Stimulated activated naive CD4-positive, alpha-beta T cell treated with Interleukin-2 at 50 U/mL for 16 hours (primary cell): ENCODE data around the gene CLDN7.
A peak's percentile ranks its signal among the peaks of the same experiment; 100 is the strongest.

Experiments used
- DNase-seq: peaks from one replicate; lab custom pipeline; 2025; lab: John Stamatoyannopoulos, UW

The CLDN7 gene

DNA sequence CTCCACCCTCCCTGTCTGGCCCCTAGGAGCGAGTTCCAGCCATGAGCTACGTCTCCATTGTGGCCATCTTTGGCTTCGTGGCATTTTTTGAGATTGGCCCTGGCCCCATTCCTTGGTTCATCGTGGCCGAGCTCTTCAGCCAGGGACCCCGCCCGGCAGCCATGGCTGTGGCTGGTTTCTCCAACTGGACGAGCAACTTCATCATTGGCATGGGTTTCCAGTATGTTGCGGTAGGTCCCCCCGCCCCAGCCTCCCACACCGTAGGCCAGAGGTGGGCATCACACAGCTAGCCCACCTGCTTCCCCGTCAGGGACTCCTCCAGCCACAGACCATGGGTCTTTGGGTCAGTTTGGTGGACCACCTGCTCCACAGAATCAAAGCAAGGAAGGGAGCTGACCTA, 23.4 kb upstream of the CLDN7 start:
- no peak for DNase-seq

GRCh38 chr17:7284911-7285310, 22.6 kb upstream of the CLDN7 start:
- DNase-seq: no peak

- DNase-seq: no peak
Observed at GRCh38 chr17:7283471-7284216, 21.4 kb upstream of the CLDN7 start.

DNA sequence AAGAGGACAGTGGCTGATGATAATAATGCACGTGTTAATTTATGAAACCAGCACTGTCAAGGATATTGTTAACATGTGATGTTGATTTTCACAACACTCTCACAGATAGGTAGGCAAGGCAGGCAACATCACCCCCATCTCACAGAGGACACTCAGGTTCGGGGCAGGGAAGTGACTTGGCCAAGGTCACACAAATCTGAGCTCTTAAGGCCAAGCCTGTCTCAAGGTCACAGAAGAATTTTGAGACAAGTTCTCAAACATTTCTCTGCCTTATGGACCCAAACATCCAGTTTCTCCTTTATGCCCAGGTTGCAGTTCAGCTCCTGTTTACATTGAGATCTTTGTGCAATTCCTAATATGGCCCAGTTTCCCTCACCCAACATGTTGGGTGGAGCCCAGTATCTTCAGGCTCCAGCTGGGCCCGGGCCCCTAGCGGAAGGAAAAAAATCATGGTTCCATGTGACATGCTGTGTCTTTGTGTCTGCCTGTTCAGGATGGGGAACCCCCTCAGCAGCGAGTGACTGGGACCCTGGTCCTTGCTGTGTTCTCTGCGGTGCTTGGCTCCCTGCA, 20.6 kb upstream of the CLDN7 start:
- DNase-seq: no peak

- DNase-seq: no peak
Observed at GRCh38 chr17:7281953-7282751, 19.9 kb upstream of the CLDN7 start.

- peak; percentile 87 for DNase-seq
Observed at GRCh38 chr17:7281074-7281952, 19.0 kb upstream of the CLDN7 start, which contains the start of gene SLC2A4. TSS of gene SLC2A4 (plus strand) at chr17:7281718. CDS start at chr17:7281935, 217 bp downstream.

DNA sequence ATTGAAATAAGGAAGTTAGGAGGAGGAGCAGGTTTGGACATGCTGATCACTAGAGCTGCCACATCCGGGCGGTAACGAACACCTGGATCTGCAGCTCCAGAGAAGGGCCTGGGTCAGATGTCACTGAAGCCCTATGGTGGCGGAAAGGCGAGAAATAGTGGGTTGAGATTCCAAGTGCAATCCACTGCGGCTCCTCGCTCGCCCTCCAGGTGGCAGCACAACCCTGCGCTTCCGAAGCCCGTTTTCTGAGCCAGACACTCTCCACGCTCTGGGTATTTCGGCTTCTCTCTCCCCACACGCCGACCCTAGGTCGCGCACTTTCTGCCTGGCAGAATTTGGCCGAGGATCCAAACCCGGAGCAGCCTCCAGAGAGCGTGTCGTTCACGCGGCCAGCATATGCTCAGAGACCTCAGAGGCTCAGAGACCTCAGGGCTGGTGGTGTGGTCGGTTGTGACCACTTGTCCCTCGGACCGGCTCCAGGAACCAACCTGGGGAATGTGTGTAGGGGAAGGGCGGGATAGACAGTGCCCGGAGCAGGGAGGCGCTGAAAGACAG, 18.3 kb upstream of the CLDN7 start:
- peak; percentile 80 for DNase-seq

DNA sequence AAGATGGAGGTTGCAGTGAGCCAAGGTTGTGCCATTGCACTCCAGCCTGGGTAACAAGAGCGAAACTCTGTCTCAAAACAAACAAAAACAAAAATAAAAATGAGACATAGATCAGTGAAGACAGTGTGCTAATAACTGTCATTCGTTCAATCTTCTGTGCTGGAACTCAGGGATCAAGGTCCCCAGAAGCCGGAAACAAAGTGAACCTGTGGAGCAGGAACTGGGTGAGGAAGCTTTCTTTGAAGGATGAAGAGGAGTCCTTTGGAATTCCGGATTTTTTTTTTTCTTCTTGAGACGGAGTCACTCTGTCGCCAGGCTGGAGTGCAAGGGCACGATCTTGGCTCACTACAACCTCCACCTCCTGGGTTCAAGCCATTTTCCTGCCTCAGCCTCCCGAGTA, 17.2 kb upstream of the CLDN7 start:
- no peak for DNase-seq

DNA sequence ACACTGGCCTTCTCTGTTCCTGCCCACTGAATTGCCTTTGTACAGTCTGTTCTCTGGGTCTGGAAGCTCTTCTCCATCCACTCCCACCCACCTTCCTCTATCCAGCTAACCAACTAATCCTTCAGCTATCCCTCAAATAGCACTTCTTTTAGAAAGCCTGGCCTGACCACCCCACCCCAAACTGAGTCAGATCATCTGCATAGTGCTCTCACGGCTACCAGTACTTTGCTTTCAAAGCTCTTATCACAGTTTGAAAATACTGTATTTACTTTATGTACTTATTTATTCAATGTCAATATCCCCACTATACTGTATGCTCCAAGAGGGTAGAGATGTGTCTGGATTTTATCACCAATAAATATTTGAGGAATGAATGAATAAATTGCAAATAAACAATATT, 4.5 kb upstream of the CLDN7 start:
- DNase-seq: no peak

GRCh38 chr17:7263801-7264078, 1.5 kb upstream of the CLDN7 start:
- no peak for DNase-seq

- no peak for DNase-seq
Observed at GRCh38 chr17:7262935-7263800, 890 bp upstream of the CLDN7 start.

- no peak for DNase-seq
Observed at GRCh38 chr17:7261379-7262191, 693 bp downstream of the CLDN7 start.

GRCh38 chr17:7260651-7261378, 1.5 kb downstream of the CLDN7 start:
- DNase-seq: no peak

- DNase-seq: no peak
Observed at GRCh38 chr17:7260151-7260550, 2.1 kb downstream of the CLDN7 start.

DNA sequence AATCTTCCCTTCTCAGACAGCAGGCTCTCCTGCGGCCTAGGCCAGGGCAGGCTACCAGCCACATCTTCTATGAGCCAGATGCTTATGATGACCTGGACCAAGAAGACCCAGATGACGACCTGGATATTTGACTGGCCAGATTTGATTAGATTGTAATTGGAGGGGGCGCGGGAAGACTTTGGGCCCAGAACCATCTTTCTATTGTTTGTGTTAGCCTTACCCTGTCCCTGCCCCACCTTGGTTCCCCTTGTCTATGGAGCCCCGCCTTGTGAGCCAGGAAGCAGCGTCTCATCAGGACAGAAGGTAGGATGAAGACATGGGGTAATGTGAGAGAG, 2.8 kb downstream of the CLDN7 start:
- DNase-seq: no peak

DNA sequence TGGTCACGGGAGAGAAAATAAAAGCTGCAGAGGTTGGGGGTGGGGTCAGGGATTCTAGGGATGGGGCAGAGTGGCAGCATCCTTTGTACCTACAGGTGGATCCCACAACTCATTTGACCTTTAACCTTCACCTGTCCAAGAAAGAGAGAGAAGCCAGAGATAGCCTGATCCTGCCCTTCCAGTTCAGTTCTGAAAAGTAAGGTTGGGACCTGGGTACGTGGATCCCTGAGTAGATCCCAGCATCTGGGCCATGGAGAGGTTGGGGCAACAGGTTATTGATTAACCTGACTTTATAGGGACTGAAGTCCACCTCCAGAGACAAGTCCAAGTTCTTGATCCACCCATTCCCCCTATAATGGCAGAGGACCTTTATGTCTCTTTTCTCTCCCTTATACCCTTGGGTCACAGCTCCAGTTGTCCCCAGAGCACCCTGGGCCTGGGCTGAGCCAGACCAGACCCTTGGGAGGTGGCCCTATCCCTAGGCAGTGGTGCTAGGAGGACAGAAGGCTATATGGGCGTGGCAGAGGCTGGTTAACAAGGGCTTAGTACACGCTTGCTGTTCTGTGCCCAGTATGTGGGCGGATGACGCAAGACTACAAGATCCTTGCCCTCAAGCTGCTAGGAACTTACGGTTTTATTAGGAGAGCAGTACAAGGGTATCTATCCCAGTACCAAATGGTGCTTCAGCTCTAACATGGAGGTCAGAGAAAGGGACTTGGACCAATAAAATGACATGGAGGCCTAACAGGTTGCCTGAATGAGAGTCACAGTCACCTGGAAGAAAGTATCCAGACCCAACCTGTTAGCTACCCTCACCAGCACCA, 3.3 kb downstream of the CLDN7 start:
- no peak for DNase-seq

DNA sequence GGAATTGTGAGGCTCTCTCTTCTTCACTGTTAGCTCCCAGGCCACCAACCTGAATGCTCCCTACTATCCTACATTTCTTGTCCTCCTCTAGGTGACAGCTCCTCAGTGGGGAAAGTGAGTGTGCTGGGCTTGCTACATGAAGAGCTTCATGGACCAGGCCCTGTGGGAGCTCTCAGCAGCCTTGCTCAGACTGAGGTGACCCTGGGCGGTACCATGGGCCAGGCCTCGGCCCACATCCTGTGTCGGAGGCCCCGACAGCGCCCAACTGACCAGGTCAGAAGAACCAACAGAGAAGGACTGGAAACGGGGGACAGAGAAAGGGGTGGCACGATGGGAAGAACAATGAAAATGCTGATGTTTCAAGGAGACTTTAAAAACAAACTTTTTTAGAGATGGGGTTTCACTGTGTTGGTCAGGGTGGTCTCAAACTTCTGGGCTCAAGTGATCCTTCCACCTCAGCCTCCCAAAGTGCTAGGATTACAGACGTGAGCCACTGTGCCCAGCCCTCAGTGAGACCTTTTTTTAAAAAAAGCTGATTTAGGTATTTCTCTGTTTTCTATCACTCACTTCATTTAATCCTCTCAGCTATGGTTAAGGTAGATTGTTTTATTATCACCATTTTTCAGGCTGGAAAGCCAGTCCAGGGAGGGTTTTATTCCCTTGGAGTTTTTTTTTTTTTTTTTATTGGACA, 5.4 kb downstream of the CLDN7 start:
- DNase-seq: no peak

DNA sequence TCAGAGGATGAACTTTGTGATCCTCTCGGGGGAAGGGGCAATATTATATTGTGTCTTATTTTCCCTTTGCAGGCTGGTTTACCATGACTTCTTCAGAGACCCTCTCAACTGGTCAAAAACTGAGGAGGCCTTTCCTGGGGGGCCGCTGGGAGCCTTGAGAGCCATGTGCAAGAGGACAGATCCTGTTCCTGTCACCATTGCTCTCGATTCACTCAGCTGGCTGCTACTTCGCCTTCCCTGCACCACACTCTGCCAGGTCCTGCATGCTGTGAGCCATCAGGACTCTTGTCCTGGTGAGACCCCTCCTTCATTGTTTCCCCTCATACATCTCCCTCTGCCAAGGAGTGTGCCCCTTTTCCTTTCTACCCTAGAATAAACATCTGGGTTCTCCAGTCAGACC, 7.8 kb downstream of the CLDN7 start:
- DNase-seq: no peak
